Calu3 (cell line): ENCODE data around the gene ARHGAP19. TPM values are rescaled to one million over a fixed set of nuclear protein-coding genes. Genes with fewer than 3 reads are reported as not detected.

Experiments
- BruUV-seq: library from RNA; stranded (reverse); fragments of 400-500 nt; replicated peaks from 2 replicates; lab custom pipeline; 2021; lab: Mats Ljungman, UMichigan
- CTCF ChIA-PET: fragments of 300-600 bp; sonication (Branson Sonifier 250); formaldehyde crosslinking; loops from one replicate; lab custom pipeline; 2022; ENCODE audit warnings: antibody characterized with exemption; lab: Charles Lee
- DNase-seq: peaks from one replicate; pipeline ENCODE4 v3.0.0; 2022
- H3K27ac Mint-ChIP-seq: one replicate; pipeline ENCODE4 v1.8.0; 2022; ENCODE audit warnings: mixed read lengths; ENCODE audit not compliant: unreplicated experiment
- H3K27me3 Mint-ChIP-seq: one replicate; pipeline ENCODE4 v1.8.0; 2022; ENCODE audit warnings: mixed read lengths; ENCODE audit not compliant: unreplicated experiment
- H3K36me3 Mint-ChIP-seq: one replicate; pipeline ENCODE4 v1.8.0; 2022; ENCODE audit warnings: mild to moderate bottlenecking, moderate library complexity, mixed read lengths; ENCODE audit not compliant: insufficient read depth, unreplicated experiment
- H3K4me1 Mint-ChIP-seq: one replicate; pipeline ENCODE4 v1.8.0; 2022; ENCODE audit warnings: mild to moderate bottlenecking, low read depth, mixed read lengths; ENCODE audit not compliant: unreplicated experiment
- H3K4me3 Mint-ChIP-seq: one replicate; pipeline ENCODE4 v1.8.0; 2022; ENCODE audit warnings: mild to moderate bottlenecking, low read depth, moderate library complexity, mixed read lengths; ENCODE audit not compliant: unreplicated experiment
- H3K9me3 Mint-ChIP-seq: one replicate; pipeline ENCODE4 v1.8.0; 2022; ENCODE audit warnings: low read depth, mixed read lengths; ENCODE audit not compliant: unreplicated experiment
- intact Hi-C: fragments of 100-400 bp; cut with micrococcal nuclease; formaldehyde crosslinking; loops from one replicate; pipeline ENCODE4 v1.10.0; 2022; ENCODE audit not compliant: unreplicated experiment
- total RNA-seq: library from RNA; stranded (reverse); gene quantifications from 2 replicates; pipeline ENCODE4 v1.2.3, GENCODE V29; 2022
- TF ChIP-seq, protein P1 (sequence below): fragments of 200-600 bp; IDR thresholded peaks from one replicate; pipeline ENCODE4 v1.8.0; 2022; ENCODE audit warnings: antibody characterized with exemption; ENCODE audit not compliant: unreplicated experiment

The ARHGAP19 gene
- total RNA-seq, 1 experiment from 2014 or later = 6.7 TPM

- H3K27ac Mint-ChIP-seq = no peak overlapping the region
- DNase-seq = no peak
- no peaks in the 10 kb centered on the region for H3K27me3 Mint-ChIP-seq
- no peaks in the 10 kb centered on the region for H3K9me3 Mint-ChIP-seq
- TF ChIP-seq, protein P1, sequence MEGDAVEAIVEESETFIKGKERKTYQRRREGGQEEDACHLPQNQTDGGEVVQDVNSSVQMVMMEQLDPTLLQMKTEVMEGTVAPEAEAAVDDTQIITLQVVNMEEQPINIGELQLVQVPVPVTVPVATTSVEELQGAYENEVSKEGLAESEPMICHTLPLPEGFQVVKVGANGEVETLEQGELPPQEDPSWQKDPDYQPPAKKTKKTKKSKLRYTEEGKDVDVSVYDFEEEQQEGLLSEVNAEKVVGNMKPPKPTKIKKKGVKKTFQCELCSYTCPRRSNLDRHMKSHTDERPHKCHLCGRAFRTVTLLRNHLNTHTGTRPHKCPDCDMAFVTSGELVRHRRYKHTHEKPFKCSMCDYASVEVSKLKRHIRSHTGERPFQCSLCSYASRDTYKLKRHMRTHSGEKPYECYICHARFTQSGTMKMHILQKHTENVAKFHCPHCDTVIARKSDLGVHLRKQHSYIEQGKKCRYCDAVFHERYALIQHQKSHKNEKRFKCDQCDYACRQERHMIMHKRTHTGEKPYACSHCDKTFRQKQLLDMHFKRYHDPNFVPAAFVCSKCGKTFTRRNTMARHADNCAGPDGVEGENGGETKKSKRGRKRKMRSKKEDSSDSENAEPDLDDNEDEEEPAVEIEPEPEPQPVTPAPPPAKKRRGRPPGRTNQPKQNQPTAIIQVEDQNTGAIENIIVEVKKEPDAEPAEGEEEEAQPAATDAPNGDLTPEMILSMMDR = no peak
- peaks cover 13% of the 10 kb centered on the region for H3K4me1 Mint-ChIP-seq
- H3K4me3 Mint-ChIP-seq = peak overlapping the region; percentile 69
- BruUV-seq = no TSS peak
- intact Hi-C loops = no loop called here
- CTCF ChIA-PET = no interaction called here
- peaks cover 18% of the 10 kb centered on the region for H3K36me3 Mint-ChIP-seq
Measured at GRCh38 chr10:97320480-97321031, 28.1 kb upstream of the ARHGAP19 start.

DNA sequence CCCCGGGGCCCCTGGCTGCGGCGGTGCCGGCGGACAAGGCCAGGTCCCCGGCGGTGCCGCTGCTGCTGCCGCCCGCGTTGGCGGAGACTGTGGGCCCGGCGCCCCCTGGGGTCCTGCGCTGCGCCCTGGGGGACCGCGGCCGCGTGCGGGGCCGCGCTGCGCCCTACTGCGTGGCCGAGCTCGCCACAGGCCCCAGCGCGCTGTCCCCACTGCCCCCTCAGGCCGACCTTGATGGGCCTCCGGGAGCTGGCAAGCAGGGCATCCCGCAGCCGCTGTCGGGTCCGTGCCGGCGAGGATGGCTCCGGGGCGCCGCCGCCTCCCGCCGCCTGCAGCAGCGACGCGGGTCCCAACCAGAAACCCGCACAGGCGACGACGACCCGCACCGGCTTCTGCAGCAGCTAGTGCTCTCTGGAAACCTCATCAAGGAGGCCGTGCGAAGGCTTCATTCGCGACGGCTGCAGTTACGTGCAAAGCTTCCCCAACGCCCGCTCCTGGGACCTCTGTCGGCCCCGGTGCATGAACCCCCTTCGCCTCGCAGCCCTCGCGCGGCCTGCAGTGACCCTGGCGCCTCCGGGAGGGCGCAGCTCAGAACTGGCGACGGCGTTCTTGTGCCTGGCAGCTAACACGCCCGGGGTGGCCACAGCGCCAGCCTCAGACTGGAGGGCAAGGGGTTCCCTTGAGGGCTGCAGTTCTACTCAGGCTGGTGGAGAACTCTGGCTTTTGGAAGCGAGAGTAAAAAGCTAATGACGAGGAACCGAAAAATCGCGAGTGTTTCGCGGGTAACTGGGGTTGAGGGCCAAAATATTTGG is 27.4 kb upstream of the ARHGAP19 start:
- Mint-ChIP-seq H3K9me3 (no peaks in the 10 kb centered on the region), H3K36me3 (peaks cover 18% of the 10 kb centered on the region), H3K4me3 (peak overlapping the region; percentile 69), H3K27me3 (no peaks in the 10 kb centered on the region), H3K27ac (no peak overlapping the region), H3K4me1 (peaks cover 13% of the 10 kb centered on the region)
- CTCF ChIA-PET = interaction anchor here (1.2 to 1.5 kb wide), 2 partner anchors 8 to 41 kb away, joined by 3 to 7 read pairs; no protein-coding TSS in a partner anchor
- BruUV-seq = TSS peak; percentile 66
- intact Hi-C loops = no loop called here
- TF ChIP-seq, protein P1 = no peak
- DNase-seq = peak; percentile 56

DNA sequence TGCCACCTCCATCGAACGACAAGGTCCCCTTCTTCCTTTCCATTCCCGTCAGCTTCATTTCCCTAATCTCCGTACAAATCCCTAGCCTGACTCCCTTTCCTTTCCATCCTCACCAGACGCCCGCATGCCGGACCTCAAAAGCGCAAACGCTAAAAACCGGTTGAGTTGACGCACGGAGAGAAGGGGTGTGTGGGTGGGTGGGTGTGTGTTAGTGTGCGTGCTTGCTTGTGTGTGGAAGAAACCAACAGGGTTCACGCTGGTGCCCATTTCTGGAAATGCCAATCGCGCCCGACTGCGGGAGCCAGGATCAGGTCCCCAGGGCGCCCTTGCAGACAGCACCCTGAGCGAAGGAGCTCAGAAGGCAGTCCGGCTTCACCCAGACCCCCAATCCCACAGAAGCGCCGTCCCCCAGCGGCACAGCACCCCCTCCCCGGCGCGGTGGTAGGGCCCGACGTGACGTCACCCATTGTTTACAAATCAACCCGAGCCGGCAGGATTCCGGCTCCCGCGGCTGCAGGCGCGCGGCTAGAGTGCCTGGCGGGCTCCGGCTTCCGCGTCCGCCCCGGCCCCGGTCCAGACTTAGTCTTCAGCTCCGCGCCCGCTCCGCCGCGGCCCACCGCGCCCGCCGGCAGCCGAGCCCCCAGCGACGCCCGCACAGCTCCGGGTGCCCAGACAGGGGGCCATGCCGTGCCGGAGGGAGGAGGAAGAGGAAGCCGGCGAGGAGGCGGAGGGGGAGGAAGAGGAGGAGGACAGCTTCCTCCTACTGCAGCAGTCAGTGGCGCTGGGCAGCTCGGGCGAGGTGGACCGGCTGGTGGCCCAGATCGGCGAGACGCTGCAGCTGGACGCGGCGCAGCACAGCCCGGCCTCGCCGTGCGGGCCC is 26.6 kb upstream of the ARHGAP19 start, which contains the start of gene FRAT1:
Gene FRAT1 (plus strand): TSS at position 500 of the 880 bp plus-strand sequence. CDS start 183 bp downstream, at position 683.
- no TSS peak for BruUV-seq
- Mint-ChIP-seq H3K4me3 (peak within 1 kb of the TSS; percentile 77), H3K36me3 (peaks cover 18% of the 10 kb centered on the region), H3K4me1 (peaks cover 13% of the 10 kb centered on the region), H3K9me3 (no peaks in the 10 kb centered on the region), H3K27ac (peak within 1 kb of the TSS; percentile 97), H3K27me3 (no peaks in the 10 kb centered on the region)
- intact Hi-C loops = no loop called here
- TF ChIP-seq, protein P1 = no peak
- peak; percentile 83 for DNase-seq
- CTCF ChIA-PET = interaction anchor here (1.2 to 1.5 kb wide), 2 partner anchors 9 to 40 kb away, joined by 3 to 7 read pairs; no protein-coding TSS in a partner anchor

- TF ChIP-seq, protein P1 = no peak
- intact Hi-C loops = no loop called here
- no peaks in the 10 kb centered on the region for H3K9me3 Mint-ChIP-seq
Measured at GRCh38 chr10:97314671-97315070, 22.2 kb upstream of the ARHGAP19 start.

More at GRCh38 chr10:97314671-97315070, 22.2 kb upstream of the ARHGAP19 start:
- no peaks in the 10 kb centered on the region for H3K27me3 Mint-ChIP-seq
- no peak for DNase-seq
- no TSS peak for BruUV-seq
- H3K4me1 Mint-ChIP-seq = peaks cover 8% of the 10 kb centered on the region
- no peak overlapping the region for H3K27ac Mint-ChIP-seq
- H3K4me3 Mint-ChIP-seq = no peak overlapping the region
- peaks cover 11% of the 10 kb centered on the region for H3K36me3 Mint-ChIP-seq
- CTCF ChIA-PET = interaction anchor here (0.6 kb wide), 1 partner anchor 64 kb away, joined by 3 read pairs; no protein-coding TSS in a partner anchor
